Stimulated activated naive CD8-positive, alpha-beta T cell treated with anti-CD3 and anti-CD28 coated beads, Interleukin-15, Interleukin-2, amounts not matched to agents 100 ng/mL and 50 ng/mL, for 24 hours (primary cell): ENCODE measurements around the gene HSF5.
A peak's percentile ranks its signal among the peaks of the same experiment; 100 is the strongest.

Experiments used
- H3K27ac Mint-ChIP-seq: one replicate; pipeline ENCODE4 v1.8.0; 2021; ENCODE audit warnings: mild to moderate bottlenecking, mixed read lengths
- H3K27me3 Mint-ChIP-seq: one replicate; pipeline ENCODE4 v1.8.0; 2021; ENCODE audit warnings: mixed read lengths
- H3K36me3 Mint-ChIP-seq: one replicate; pipeline ENCODE4 v1.8.0; 2021; ENCODE audit warnings: low read depth, mixed read lengths
- H3K4me1 Mint-ChIP-seq: one replicate; pipeline ENCODE4 v1.8.0; 2021; ENCODE audit warnings: low read depth, mixed read lengths
- H3K4me3 Mint-ChIP-seq: one replicate; pipeline ENCODE4 v1.8.0; 2021; ENCODE audit warnings: mild to moderate bottlenecking, mixed read lengths
- H3K9me3 Mint-ChIP-seq: one replicate; pipeline ENCODE4 v1.8.0; 2021; ENCODE audit warnings: mixed read lengths

The HSF5 gene

DNA sequence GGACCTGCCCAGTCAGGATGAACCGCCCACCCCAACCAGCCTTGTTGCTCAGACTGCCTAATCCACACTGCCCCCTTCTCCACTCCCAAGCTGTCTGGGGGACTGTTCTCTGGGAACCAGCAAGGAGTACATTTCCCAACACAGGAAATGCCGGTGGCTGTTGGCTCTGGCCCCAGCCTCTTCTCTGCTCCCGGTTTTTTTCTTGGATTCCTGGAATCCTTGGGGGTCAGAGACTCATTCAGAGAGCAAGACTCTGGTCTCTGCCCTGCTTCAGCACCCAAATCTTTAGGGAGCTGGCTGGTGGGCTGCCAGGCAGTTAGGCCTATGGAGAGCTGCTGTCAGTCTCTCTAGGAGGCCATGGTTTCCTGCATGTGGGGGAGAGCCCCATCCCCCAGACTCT is 37.0 kb upstream of the HSF5 start:
- H3K9me3 Mint-ChIP-seq, result no peaks in the 10 kb centered on the region
- no peak overlapping the region for H3K4me3 Mint-ChIP-seq
- no peaks in the 10 kb centered on the region for H3K36me3 Mint-ChIP-seq
- H3K27me3 Mint-ChIP-seq, result peaks cover 9% of the 10 kb centered on the region
- H3K4me1 Mint-ChIP-seq, result peaks cover under 1% of the 10 kb centered on the region
- no peak overlapping the region for H3K27ac Mint-ChIP-seq

DNA sequence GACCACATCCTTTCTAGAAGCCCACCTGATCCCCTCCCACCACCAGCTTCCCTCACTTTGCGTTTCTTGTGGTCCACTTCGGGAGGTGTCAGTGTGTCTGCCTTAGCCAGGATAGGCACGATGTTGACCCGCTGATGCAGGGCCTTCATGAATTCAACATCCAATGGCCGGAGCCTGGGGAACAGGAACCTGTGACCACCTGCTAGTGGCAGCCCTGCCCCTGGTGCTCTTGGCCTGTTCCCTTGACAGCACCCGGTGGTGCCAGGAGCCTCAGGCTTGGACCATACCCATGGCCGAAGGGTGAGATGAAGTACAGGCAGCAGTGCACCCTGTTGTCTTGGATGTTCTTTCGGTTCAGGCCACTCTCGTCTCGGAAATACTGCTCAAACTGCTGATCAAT is 33.5 kb upstream of the HSF5 start:
- peaks cover 25% of the 10 kb centered on the region for H3K4me1 Mint-ChIP-seq
- H3K27ac Mint-ChIP-seq, result no peak overlapping the region
- no peaks in the 10 kb centered on the region for H3K9me3 Mint-ChIP-seq
- peaks cover 4% of the 10 kb centered on the region for H3K36me3 Mint-ChIP-seq
- no peak overlapping the region for H3K4me3 Mint-ChIP-seq
- H3K27me3 Mint-ChIP-seq, result peaks cover 4% of the 10 kb centered on the region

DNA sequence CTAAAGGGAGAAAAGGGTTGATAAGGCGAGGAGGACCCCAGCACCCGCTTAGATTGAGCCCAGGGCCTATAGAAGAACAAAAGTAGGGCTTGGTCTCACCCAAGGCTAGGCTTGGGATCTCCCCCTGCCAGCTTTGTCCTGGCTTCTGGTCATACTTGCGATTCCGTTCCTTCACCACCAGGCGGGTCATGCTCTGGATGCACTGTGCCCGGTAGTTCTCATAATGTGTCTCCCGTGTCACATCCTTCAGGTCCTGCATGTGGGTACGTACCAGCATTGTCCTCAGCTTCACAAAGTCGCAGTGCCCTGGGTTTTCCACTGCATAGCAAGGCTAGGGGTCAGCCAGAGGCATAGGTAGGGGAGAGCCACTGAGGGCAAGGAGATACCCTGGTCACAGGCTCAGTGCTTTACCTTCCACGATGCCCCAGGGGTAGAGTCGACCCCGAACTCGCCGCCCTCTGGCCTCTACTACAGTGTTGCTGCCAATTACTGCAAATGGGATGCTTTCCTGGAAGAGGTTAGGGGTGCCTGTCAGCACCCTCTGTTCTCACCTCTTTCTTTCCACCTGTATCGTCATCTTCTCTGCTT is 32.7 kb upstream of the HSF5 start:
- no peak overlapping the region for H3K27ac Mint-ChIP-seq
- no peaks in the 10 kb centered on the region for H3K9me3 Mint-ChIP-seq
- H3K36me3 Mint-ChIP-seq, result peaks cover 4% of the 10 kb centered on the region
- no peak overlapping the region for H3K4me3 Mint-ChIP-seq
- peaks cover 32% of the 10 kb centered on the region for H3K4me1 Mint-ChIP-seq
- peaks cover 4% of the 10 kb centered on the region for H3K27me3 Mint-ChIP-seq

DNA sequence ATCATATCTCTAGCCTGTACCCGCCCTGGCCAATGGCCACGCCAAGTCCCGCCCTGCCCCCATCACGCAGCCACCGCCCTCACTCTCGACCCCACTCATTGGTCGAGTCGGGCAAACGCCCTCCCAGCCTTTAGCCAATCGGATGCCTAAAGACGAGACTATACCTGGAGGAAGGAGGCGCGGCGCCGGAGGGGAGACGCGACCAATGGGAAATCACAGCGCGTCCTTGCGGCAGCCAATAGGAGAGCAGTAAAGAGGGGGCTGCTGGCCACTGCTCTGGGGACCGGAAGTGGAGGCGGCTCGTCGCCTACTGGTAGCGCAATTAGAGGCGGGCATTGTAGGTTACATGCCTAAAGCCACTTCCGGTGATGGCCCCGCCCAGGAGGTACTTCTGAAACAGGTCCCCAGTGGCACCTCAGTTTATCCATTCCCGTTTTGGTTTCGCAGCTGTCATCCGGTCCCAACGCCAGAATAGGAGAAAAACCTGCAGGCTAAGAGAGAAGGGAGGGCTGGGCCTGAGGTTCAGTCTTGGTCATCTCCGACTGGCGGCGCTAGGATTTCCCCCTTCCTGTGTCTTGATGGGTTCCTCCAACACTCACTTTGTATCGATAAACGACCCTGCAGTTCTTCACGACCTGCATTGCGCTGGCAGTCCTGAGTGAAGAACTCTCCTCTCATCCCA is 29.9 kb upstream of the HSF5 start:
- peak overlapping the region; percentile 96 for H3K27ac Mint-ChIP-seq
- peaks cover 4% of the 10 kb centered on the region for H3K27me3 Mint-ChIP-seq
- peaks cover 50% of the 10 kb centered on the region for H3K4me1 Mint-ChIP-seq
- peaks cover 11% of the 10 kb centered on the region for H3K36me3 Mint-ChIP-seq
- no peaks in the 10 kb centered on the region for H3K9me3 Mint-ChIP-seq
- H3K4me3 Mint-ChIP-seq, result peak overlapping the region; percentile 93

DNA sequence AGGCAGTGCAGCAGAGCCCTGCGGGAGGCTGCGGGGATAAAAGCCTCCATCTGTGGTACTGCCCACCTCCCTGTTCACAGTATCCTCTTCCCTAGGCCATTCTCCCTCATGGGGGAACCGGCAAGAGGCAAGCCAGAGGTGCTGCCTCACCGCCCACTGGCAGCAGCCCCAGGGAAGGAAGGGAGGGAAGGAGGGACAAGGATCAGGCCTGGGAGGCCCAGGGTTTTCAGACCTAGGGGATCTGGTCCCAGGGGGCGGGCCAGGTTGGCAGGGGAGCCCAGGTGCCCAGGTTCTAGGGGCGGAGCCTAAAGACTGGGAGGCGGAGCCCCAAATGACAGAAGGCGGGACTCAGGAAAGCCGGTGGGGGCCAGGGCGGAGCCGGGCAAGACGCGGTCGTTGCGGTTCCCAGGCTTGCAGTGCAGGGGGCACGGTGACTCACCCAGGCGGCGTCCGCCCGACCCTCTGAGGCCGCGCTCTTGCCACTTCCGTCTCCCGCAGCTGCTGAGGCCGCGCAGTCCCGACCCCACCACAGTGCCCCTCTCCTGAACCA is 29.2 kb upstream of the HSF5 start:
- Mint-ChIP-seq H3K36me3 (peaks cover 16% of the 10 kb centered on the region), H3K4me3 (peak overlapping the region; percentile 93), H3K9me3 (no peaks in the 10 kb centered on the region), H3K4me1 (peaks cover 55% of the 10 kb centered on the region), H3K27me3 (peaks cover 4% of the 10 kb centered on the region), H3K27ac (peak overlapping the region; percentile 96)

DNA sequence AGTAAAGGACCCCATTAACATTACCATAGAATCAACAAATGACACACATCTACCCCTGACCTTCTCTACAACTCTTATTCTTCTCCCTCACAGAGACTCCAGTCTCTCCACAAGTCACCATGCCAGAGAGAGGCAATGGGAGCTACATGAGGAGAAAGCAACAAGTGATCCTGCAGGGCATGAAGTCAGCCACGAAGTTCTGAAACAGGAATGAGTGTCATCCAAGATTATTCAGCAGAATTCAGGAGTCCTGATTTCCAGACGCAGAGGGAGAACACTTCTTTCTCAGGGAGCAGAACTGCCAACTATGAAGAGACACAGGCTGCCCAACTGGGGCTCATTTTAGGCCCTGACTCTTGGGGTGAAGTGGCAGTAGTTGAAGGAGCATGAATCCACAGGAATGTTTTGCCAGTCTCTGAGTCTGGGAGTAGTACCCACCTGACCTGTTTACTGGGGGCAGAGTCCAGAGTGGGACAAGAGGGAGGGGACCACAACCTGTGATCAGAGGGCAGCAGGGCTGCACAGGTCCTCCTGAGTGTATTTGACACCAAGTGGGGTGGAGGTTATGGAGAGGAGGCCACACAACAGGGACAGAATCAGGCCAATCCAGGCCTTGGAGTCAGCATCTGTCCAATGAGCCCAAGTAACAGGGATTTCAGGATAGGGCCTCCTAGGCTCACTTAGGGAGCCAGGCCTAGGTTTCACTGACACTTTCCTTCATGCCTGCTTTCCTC is 28.6 kb upstream of the HSF5 start:
- peaks cover 23% of the 10 kb centered on the region for H3K36me3 Mint-ChIP-seq
- peak overlapping the region; percentile 96 for H3K27ac Mint-ChIP-seq
- peak overlapping the region; percentile 93 for H3K4me3 Mint-ChIP-seq
- H3K9me3 Mint-ChIP-seq, result no peaks in the 10 kb centered on the region
- peaks cover 4% of the 10 kb centered on the region for H3K27me3 Mint-ChIP-seq
- peaks cover 60% of the 10 kb centered on the region for H3K4me1 Mint-ChIP-seq

DNA sequence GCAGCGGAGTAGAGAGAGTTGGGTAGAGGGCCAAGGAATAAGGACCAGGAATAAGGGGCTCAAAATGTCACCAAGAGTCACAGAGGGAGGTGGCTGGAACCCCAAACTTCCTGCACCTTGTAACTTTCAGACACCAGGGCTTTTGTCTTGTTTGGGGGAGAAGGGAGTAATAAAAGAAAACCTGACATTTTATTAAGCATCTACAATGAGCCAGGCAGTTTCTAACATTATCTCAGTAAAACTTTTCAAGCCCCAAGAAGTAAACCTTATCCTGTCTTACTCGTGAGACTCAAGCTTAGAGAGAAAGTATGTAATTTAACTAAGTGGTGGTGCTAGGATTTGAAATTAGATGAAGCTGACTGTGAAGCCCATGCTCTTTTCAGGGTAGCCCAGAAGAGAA is 27.1 kb upstream of the HSF5 start:
- peaks cover 71% of the 10 kb centered on the region for H3K4me1 Mint-ChIP-seq
- peaks cover 38% of the 10 kb centered on the region for H3K36me3 Mint-ChIP-seq
- no peaks in the 10 kb centered on the region for H3K9me3 Mint-ChIP-seq
- peak overlapping the region; percentile 71 for H3K4me3 Mint-ChIP-seq
- H3K27ac Mint-ChIP-seq, result no peak overlapping the region
- H3K27me3 Mint-ChIP-seq, result peaks cover 4% of the 10 kb centered on the region

DNA sequence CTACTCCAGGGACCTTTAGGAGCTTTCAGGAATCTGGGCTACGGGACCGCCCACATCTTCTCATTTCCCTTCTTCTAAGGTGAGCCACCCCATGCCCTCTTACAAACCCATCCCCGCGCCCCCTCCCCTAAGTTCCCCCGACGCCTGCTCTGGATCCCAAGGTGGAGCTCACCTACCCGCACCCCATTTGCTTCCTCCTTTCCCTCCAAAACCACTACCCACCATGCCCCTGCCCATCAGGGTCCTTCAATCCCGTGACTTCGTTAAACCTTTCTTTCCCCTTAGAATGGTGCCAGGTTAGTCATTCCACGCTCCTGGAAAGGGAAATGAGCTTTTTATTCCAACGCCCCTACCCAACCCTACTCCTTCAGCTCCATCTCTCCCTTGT is 26.6 kb upstream of the HSF5 start:
- Mint-ChIP-seq H3K9me3 (no peaks in the 10 kb centered on the region), H3K4me1 (peaks cover 66% of the 10 kb centered on the region), H3K36me3 (peaks cover 43% of the 10 kb centered on the region), H3K27me3 (peaks cover 4% of the 10 kb centered on the region), H3K4me3 (peak overlapping the region; percentile 71), H3K27ac (no peak overlapping the region)

DNA sequence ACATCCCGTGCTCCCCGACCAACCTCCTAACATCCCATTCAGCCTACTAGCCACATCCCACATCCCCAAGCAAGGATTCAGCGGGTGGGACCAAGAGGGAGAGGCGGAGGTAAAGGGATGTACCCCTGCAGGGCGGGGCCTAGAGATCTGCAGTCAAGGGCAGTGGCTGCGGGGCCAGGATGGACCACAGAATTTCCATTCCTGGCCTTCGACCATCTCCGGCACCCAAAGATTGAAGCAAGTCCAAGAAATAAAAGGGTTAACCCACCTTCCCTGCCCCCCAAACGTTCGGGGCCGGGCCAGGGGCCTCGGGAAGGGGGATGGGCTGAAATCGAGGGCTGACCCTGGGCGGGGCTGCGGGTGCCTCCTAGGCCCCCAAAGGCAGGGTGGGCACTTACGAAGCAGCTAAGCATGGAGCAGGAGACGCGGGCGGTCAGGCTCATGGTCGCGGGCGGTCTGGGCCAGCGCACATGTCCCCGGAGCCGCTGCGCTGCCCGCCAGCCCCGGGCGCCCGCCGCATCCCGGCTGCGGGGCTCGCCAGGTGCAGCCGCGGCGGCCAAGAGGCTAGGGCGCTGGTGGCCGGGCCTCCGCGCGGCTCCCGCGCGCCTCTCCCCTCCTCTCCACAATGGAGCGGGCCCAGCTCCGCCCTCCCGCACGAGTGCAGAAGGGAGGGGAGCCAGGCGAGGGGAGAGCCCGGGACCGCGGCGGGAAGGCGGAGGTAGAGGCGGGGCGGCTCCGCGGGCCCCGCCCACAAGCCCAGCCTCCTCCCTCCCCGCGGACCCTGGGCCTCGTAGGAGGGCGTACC is 26.0 kb upstream of the HSF5 start, which contains the start of gene MTMR4:
Gene MTMR4 (minus strand): TSS at position 674 of the 805 bp plus-strand sequence. CDS start 231 bp downstream, at position 443.
- Mint-ChIP-seq H3K27me3 (peaks cover 4% of the 10 kb centered on the region), H3K27ac (peak within 1 kb of the TSS; percentile 93), H3K4me1 (peaks cover 64% of the 10 kb centered on the region), H3K4me3 (peak within 1 kb of the TSS; percentile 95), H3K36me3 (peaks cover 48% of the 10 kb centered on the region), H3K9me3 (no peaks in the 10 kb centered on the region)

DNA sequence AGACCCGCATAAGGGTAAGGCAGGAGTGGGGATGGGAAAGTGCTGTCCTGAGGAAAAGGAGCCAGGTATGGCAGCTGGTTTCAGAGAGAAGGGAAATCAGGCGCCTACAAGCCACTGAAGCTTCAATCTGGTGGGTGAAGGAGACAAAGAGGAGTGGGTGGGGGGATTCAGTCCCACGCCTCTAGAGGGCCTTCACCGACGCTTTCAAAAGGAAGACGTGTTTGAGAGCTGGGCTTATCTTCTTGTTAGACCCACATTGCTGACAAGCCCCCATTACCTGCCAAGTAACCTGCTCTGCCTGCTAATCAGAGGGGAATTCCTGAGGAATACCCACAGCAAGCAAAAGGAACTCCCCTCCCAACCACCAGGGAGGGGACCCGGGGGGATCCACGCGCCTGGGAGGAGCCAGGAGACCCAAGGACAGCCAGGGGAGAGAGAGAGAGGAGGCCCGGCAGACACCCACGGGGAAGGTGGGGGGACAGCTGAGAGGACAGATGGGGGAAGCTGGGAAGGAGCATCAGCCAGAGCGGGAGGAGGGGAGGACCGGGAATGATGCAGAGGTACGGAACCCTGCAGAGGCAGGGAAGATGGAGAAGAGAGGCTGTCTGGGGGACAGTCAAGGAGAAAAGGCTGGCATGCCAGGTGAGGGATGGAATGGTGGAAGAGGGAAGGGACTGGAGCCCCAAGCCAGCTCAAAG is 25.2 kb upstream of the HSF5 start:
- Mint-ChIP-seq H3K4me3 (peak overlapping the region; percentile 95), H3K27ac (peak overlapping the region; percentile 93), H3K9me3 (no peaks in the 10 kb centered on the region), H3K36me3 (peaks cover 52% of the 10 kb centered on the region), H3K4me1 (peaks cover 59% of the 10 kb centered on the region), H3K27me3 (peaks cover 4% of the 10 kb centered on the region)

DNA sequence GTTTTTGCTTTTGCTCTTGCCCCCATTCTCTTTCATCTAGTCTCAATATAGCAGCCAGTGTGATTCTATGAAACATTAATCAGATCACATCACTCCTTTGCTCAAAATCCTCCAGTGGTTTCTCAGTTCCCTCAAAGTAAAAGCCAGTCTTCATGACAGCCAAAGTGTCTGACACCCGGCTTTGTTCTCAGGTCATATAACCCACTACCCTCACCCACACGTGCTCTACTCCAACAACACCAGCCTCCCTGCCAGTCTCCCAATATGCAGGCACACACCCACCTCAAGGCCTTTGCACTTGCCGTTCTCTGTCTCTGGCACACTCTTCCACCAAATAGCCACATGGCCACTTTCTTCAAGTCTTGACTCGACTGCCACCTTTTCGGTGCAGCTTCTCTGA is 21.9 kb upstream of the HSF5 start:
- Mint-ChIP-seq H3K4me3 (no peak overlapping the region), H3K36me3 (peaks cover 72% of the 10 kb centered on the region), H3K4me1 (peaks cover 32% of the 10 kb centered on the region), H3K27ac (peak overlapping the region; percentile 22), H3K27me3 (no peaks in the 10 kb centered on the region), H3K9me3 (no peaks in the 10 kb centered on the region)

DNA sequence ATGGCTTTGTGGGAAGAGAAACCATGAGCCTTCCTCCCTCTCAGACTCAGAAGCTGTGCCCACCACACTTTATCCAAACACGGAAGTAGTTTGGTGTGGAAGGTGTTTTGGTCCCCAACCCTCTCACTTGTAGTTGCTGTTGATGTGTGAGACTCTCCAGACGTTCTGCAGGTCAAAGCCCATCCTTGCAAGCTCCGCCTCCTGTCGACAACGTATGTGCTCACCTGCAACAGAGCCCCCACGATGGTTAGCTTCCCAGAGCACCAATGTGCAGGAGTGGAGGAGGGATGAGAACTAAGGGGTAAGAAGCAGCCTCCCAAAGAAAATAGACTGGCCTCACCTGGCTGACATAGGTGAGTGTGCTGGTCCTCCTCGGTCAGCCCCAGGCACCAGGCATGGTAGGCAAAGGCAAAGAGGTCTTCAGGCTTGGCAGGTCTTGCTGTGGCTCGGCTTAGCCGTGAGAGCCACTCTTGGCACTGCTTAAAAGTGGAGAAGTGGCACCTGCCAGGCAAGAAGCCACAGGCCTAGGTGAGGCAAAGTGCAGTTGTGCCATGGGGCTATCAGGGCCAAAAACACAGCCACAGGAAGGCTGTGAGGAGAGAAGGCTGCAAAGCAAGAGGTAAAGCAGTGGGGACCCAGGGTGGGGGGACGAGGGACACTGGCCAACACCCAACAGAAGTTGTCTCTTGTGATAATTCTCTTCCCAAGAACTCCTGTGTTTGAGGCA is 20.3 kb upstream of the HSF5 start:
- peaks cover 30% of the 10 kb centered on the region for H3K4me1 Mint-ChIP-seq
- H3K4me3 Mint-ChIP-seq, result no peak overlapping the region
- peaks cover 84% of the 10 kb centered on the region for H3K36me3 Mint-ChIP-seq
- no peak overlapping the region for H3K27ac Mint-ChIP-seq
- no peaks in the 10 kb centered on the region for H3K27me3 Mint-ChIP-seq
- H3K9me3 Mint-ChIP-seq, result no peaks in the 10 kb centered on the region

DNA sequence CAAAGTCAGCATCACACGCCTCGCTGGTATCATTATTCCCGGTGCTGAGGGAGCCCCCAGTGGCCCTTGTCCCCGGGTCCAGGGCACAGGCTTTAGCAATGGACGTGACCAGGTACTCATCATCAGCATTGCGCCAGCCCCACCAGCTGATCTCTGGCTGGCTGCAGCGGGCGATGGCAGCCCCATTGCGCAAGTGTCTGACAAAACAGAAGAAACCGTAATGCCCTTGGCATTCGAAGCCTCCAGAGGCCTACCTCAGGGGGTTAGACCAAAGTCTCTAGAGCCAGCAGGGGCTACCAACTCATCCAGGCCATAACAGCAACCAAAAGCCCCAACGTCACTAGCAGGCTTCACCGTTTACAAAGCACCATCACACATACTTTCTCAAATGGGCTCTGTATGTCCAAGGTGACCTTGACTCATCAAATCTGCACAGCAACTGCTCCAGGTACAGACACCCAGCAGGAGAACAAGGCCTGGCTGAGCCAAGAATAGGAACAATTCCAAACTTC is 19.0 kb upstream of the HSF5 start:
- Mint-ChIP-seq H3K9me3 (no peaks in the 10 kb centered on the region), H3K4me3 (no peak overlapping the region), H3K4me1 (peaks cover 18% of the 10 kb centered on the region), H3K36me3 (peaks cover 85% of the 10 kb centered on the region), H3K27me3 (no peaks in the 10 kb centered on the region), H3K27ac (no peak overlapping the region)
